ENCODE data around the gene SMOC2. TPM values are rescaled to one million over a fixed set of nuclear protein-coding genes. Genes with fewer than 3 reads are reported as not detected.

Gene SMOC2
- total RNA-seq, 1 donor from 2014 or later, result 0.53 TPM

DNA sequence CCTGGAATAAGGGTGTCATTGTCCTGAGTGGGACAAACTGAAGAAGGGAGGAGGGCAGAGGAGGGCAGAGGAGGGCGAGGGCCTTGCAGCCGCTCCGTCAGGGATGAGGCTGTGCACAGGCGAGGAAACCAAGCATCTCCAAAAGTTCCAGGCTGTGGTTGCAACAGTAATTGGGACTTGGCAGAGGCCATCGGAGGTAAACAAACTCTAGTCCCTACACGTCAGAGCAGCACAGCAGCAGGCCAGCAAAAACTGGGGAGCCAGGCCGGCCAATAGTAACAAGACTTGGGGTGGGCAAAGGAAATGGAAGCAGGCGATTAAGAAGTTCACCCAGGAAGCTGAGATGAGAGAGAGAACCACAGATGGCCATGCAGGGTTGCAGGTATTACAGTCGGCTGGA, 142.8 kb downstream of the SMOC2 start:
- H3K4me3 ChIP-seq (ENCODE audit: low read depth, low read length), result no peak overlapping the region
- DNase-seq (ENCODE audit: low read depth) (no peak), FAIRE-seq (no peak)
- no peaks in the 10 kb centered on the region for H3K36me3 ChIP-seq (ENCODE audit: control insufficient read depth, insufficient read depth, low read length)
- TF ChIP-seq, protein P1, sequence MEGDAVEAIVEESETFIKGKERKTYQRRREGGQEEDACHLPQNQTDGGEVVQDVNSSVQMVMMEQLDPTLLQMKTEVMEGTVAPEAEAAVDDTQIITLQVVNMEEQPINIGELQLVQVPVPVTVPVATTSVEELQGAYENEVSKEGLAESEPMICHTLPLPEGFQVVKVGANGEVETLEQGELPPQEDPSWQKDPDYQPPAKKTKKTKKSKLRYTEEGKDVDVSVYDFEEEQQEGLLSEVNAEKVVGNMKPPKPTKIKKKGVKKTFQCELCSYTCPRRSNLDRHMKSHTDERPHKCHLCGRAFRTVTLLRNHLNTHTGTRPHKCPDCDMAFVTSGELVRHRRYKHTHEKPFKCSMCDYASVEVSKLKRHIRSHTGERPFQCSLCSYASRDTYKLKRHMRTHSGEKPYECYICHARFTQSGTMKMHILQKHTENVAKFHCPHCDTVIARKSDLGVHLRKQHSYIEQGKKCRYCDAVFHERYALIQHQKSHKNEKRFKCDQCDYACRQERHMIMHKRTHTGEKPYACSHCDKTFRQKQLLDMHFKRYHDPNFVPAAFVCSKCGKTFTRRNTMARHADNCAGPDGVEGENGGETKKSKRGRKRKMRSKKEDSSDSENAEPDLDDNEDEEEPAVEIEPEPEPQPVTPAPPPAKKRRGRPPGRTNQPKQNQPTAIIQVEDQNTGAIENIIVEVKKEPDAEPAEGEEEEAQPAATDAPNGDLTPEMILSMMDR (IDR thresholded peaks at IDR 0.05; ENCODE audit: insufficient read depth, low read length, severe bottlenecking), result no peak
- H3K27me3 ChIP-seq (ENCODE audit: control insufficient read depth, insufficient read depth, low read length), result no peaks in the 10 kb centered on the region

DNA sequence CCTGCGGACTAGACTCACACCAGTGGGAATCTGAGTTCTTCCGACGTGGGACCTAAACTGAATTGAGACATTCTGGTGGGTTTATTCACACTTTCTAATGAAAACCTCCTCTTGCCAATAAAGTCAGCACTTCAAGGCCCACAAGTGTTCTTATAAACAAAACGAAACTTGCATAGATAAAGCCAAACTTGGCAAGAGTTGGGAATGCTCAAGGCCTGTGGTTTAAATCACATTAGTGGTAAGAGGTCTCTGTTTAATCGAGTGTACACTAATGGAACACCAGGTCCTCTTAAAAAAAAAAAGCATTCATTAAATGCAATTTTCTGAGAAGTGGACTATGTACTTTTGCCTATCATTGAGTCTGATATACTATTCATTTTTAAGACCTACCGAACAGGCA, 143.3 kb downstream of the SMOC2 start:
- no peak for DNase-seq (ENCODE audit: low read depth)
- no peak for FAIRE-seq
- Histone ChIP-seq H3K4me3 (ENCODE audit: low read depth, low read length) (no peak overlapping the region), H3K36me3 (ENCODE audit: control insufficient read depth, insufficient read depth, low read length) (no peaks in the 10 kb centered on the region), H3K27me3 (ENCODE audit: control insufficient read depth, insufficient read depth, low read length) (no peaks in the 10 kb centered on the region)
- TF ChIP-seq, protein P1 (IDR thresholded peaks at IDR 0.05; ENCODE audit: insufficient read depth, low read length, severe bottlenecking), result no peak

DNA sequence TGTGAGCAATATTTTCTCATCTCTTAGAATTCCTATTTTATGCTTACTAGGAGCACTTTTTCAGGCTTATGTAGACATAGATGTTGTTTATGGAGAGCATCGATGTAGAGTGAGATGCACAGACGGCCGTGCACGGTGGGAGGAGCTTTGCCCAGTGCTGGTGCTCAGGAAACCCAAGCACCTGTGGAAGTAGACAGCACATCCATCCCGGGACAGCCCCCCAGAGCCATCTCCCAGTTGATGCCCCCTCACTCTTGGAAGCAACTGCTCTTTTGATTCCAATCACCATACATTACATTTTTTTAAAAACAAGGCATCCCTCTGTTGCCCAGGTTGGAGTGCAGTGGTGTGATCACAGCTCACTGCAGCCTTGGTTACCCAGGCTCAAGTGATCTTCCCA, 143.7 kb downstream of the SMOC2 start:
- DNase-seq (ENCODE audit: low read depth) (no peak), FAIRE-seq (no peak)
- Histone ChIP-seq H3K36me3 (ENCODE audit: control insufficient read depth, insufficient read depth, low read length) (no peaks in the 10 kb centered on the region), H3K27me3 (ENCODE audit: control insufficient read depth, insufficient read depth, low read length) (no peaks in the 10 kb centered on the region), H3K4me3 (ENCODE audit: low read depth, low read length) (no peak overlapping the region)
- TF ChIP-seq, protein P1 (IDR thresholded peaks at IDR 0.05; ENCODE audit: insufficient read depth, low read length, severe bottlenecking), result no peak

DNA sequence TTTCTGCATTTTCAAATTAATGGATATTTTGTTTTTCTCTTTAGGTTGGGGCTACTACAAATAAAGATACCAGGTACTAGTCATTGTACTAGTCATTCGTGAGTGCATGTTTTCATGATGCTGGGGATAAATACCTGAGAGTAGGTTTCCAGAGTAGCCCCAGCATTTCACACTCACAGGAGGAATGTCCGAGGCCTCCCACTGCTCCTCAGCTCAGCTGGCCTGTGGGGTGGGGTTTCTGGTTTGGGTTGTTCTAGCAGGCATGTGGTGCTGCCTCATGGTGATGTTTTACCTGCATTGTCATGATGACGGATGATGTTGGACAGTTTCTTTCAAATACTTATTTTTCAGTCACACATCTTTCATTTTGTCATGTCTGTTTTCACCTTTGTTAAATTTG, 144.5 kb downstream of the SMOC2 start:
- no peak overlapping the region for H3K4me3 ChIP-seq (ENCODE audit: low read depth, low read length)
- TF ChIP-seq, protein P1 (IDR thresholded peaks at IDR 0.05; ENCODE audit: insufficient read depth, low read length, severe bottlenecking), result no peak
- H3K27me3 ChIP-seq (ENCODE audit: control insufficient read depth, insufficient read depth, low read length), result no peaks in the 10 kb centered on the region
- FAIRE-seq (no peak), DNase-seq (ENCODE audit: low read depth) (no peak)
- no peaks in the 10 kb centered on the region for H3K36me3 ChIP-seq (ENCODE audit: control insufficient read depth, insufficient read depth, low read length)

DNA sequence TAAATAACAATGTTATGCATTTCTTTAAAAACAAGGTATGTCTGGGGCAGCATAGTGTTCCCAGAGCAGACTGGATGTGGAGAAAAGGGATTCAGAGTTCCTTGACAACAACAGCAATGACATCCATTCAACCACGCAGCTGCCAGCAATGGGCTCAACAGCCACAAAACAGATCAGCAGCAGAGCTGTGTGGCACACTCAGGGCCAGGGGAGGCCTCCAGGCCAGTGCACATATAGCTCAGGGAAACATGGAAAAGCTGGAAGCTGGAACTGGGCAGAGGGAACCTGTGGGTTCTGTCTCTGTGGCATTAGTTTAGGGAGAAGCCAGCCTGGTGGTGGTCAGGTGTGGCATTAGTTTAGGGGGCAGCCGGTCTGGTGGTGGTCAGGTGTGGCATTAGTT, 148.3 kb downstream of the SMOC2 start:
- DNase-seq (ENCODE audit: low read depth) (no peak), FAIRE-seq (no peak)
- TF ChIP-seq, protein P1 (IDR thresholded peaks at IDR 0.05; ENCODE audit: insufficient read depth, low read length, severe bottlenecking), result no peak

DNA sequence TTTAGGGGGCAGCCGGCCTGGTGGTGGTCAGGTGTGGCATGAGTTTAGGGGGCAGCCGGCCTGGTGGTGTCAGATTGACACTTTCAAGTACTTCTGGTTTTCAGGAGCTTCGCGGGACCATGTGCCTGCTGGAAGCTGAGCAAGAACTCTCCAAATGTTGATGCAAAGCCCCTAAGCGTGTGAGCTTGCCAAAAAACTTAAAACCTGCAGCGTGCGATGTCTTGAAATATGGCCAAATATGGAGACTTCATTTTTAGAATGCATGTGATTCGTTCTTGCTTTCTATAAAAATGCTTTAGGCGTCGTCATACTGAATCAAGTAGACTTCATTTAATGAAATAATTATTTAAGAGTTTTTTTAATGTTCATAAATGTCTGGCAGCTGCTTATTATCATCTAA, 149.4 kb downstream of the SMOC2 start:
- H3K36me3 ChIP-seq (ENCODE audit: control insufficient read depth, insufficient read depth, low read length), result no peaks in the 10 kb centered on the region
- FAIRE-seq (no peak), DNase-seq (ENCODE audit: low read depth) (no peak)
- no peaks in the 10 kb centered on the region for H3K27me3 ChIP-seq (ENCODE audit: control insufficient read depth, insufficient read depth, low read length)
- no peak overlapping the region for H3K4me3 ChIP-seq (ENCODE audit: low read depth, low read length)
- TF ChIP-seq, protein P1 (IDR thresholded peaks at IDR 0.05; ENCODE audit: insufficient read depth, low read length, severe bottlenecking), result no peak

More for the DNA sequence above, 148.3 kb downstream of the SMOC2 start:
- Histone ChIP-seq H3K27me3 (ENCODE audit: control insufficient read depth, insufficient read depth, low read length) (no peaks in the 10 kb centered on the region), H3K4me3 (ENCODE audit: low read depth, low read length) (no peak overlapping the region), H3K36me3 (ENCODE audit: control insufficient read depth, insufficient read depth, low read length) (no peaks in the 10 kb centered on the region)
